Sigmoid colon (tissue), 4 donors: ENCODE results near the gene CASP14.

Source experiments
- CTCF ChIP-seq, 4 experiments: fragments of 450-650 bp in 3 of 4; fragments of 200-600 bp in 1 of 4; IDR thresholded peaks; one replicate each; pipeline ENCODE4 v1.5.1; 2016 to 2019; ENCODE audit warnings: antibody characterized with exemption in 4 of 4, mild to moderate bottlenecking in 3 of 4, moderate library complexity in 2 of 4
- EP300 ChIP-seq, 4 donors: sonication (generic); formaldehyde crosslinking; IDR thresholded peaks; one replicate each; pipeline ENCODE4 v1.6.1; 2017; ENCODE audit warnings: antibody characterized with exemption in 4 of 4

- TF ChIP-seq CTCF (IDR thresholded peaks at IDR 0.05), result no peak
- TF ChIP-seq EP300 (IDR thresholded peaks at IDR 0.05), result no peak
Observed at GRCh38 chr19:15010501-15011300, 38.6 kb upstream of the CASP14 start.
